Anterior cingulate cortex (tissue), 58 donors: ENCODE measurements around the gene COL20A1.

ENCODE experiments used
- DNase-seq, 58 donors: peaks; one replicate each; lab custom pipeline; 2025; lab: John Stamatoyannopoulos, UW

COL20A1 gene

DNA sequence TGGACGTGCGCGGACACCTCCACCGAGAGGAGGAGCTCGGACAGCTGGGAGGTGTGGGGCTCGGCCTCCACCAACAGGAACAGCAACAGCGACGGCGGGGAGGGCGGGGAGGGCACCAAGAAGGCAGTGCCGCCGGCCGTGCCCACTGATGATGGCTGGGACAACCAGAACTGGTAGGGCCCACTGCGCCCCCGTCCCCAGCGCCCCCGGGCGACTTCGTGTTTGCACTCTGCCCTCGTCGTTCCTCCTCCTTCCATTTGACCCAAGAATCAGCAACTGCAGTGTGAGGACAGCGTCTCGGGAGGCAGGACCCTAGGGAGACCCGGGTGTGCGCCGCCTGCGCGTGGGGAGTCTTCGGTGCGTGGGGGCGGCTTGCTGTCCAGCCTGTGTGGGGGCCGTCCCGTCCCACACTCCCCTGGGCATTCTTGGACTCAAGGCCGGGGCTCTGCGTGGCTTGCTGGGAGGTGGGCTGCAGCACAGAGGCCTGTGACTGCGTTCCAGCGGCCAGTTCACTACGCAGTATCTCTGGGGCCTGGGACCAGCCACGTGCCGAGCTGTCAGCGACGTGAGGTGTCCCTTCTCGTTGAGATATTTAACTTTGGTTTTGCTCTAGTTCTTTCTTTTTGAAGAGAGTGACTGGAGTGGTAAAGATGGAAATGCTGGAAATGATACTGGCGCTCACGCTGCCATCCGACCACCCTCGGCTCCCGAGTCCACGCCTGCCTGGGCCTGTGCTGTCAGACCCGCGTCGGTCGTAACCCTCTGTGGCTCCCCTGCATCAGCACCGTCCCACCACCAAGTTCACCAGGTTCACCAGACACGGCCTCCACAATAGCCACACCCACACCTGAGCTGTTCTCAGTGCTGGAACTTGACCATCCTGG, 5.0 kb upstream of the COL20A1 start:
- DNase-seq = no peak

DNA sequence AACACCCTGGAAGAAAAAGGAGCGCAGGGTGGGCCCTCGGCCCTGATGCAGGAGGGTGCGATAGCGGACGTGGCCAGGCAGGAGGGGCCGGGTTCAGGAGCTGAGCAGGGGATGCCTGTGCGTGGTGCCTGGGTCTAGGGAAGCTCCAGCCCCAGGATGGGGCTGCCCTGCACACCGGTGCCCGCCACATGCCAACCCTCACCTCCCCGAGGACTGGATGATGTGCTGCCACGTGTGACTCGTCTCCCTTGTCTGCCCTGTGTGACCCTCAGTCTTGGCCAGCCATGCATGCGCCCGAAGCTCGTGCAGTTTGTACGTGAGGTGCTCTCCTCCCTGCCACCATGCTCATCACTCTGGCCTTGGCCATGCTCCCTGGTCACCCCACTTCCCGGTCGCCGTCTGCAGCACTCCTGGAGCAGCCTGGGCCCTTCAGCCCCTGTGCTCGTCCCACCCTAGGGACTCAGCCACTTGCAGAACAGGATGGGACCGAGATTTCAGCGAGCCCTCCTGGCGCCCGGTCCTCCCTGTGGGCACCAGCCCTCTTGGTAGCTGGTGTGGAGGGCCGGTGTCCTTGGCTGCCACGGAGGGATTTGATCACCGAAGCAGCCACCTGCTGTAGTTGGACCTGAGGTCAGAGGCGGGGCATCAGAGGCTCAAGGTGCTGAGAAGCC, 4.3 kb upstream of the COL20A1 start:
- DNase-seq = no peak

DNA sequence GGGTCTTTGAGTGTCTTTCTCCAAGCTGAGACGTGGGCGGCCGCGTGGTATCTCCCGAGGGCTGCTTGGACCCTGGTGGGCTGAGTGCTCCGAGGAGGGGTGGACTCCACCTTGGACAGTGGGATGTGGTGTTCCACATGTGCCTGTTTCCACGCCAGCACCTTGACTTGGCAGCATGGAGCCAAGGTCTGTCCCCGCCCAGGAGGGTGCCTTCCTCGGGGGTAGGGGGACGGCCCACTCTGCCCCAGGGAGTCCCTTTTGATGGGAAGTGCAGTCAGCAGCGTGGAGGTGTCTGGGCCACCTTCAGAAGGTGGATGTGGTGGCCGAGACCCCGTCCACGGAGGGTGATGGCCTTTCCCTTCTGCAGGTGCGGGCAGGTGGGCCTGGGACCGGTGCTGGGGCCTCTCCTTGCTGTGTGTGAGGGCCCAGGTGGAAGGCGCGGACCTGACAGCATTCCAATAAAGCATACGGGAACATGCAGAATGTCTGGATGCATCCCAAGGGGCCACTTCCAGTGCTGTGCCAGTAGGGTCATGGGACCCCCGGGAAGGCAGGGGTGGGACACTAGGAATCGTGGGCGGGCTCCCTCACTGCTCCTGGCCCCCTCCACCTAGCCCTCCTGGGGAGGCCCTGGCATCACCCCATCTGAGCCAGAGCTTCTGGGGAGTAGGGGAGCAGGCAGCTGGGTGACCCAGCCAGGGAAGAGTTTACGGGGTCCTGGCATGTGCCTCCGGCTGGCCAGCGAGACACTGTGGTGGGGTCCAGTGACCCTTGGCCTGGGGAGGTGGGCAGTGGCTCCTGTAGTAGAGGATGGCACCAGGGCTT, 3.5 kb upstream of the COL20A1 start:
- no peak for DNase-seq

DNA sequence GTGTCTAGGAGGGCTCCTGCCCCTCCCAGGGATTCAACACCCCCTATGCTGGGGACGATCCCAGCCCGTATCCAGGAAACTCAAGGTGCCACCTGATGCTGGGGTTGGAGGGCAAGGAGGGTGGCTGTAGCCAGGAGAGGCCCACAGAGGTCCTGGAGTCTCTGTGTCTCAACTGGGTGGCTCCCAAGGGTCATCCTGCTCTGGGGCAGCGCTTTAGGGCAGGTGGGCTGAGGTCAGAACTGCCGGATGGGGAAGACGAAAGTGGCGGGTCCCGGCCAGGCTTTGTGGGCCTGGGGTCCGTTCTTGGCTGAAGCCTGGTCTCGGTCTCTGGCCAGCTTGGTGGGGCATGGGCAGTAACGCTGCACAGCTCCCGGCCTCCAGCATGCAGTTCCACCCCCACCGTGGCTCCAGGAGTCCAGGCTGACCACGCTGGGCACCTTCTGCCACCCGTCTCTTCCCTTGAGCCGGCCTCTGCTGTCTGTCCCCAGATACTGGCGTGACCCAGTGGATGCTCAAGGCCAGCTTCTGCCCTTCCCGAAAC, 2.8 kb upstream of the COL20A1 start:
- no peak for DNase-seq

- peak in 3 of 58 donors; percentile 4 to 27 (median 19) for DNase-seq
These were observed 2.1 kb upstream of the COL20A1 start for GRCh38 chr20:63290677-63291472.

GRCh38 chr20:63291811-63292210, 1.2 kb upstream of the COL20A1 start:
- no peak for DNase-seq

DNA sequence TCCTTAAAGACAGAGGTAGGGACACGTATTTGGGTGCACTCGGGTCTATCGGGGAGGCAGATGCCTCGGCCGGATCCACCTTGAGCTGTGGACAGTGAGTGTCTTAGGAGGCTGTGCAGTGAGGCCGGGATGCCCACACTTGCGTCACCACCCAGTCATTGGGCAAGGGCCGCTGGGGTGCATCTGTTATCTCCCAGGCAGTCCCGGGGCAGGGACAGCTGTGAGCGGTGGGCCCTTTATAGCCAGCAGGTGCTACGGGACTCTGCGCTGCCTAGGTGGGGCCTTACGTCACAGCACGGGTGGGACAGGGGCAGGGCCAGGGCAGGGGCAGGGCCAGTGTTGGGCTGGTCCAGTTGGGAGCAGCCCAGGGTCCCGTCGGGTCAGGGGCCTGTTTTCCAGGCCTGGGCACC, 689 bp upstream of the COL20A1 start:
- no peak for DNase-seq

- no peak for DNase-seq
These were observed 470 bp downstream of the COL20A1 start for GRCh38 chr20:63293456-63293855.

- DNase-seq = no peak
These were observed 1.0 kb downstream of the COL20A1 start for GRCh38 chr20:63293871-63294535.

- no peak for DNase-seq
These were observed 1.5 kb downstream of the COL20A1 start for GRCh38 chr20:63294536-63294900.

DNA sequence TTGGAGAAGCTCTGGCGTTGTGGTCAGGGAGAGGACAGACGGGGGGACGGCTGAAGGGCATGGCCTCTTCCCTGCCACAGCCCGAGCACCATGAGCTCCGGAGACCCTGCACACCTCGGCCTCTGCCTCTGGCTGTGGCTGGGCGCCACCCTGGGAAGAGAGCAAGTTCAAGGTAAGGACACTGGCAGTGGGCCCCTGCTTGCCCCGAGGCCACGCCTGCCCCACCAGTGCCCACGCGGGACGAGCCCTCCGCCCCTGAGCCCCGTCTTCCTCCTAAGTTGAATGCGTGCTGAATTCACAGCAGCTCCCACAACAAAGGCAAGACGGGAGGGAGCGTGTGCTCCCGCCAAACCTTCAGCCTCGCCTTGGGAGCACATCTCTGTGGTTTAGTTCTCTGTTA, 2.0 kb downstream of the COL20A1 start:
- no peak for DNase-seq

GRCh38 chr20:63295422-63295821, 2.4 kb downstream of the COL20A1 start:
- peak in 3 of 58 donors; percentile 13 to 45 (median 18) for DNase-seq

GRCh38 chr20:63295846-63296245, 2.9 kb downstream of the COL20A1 start:
- no peak for DNase-seq

GRCh38 chr20:63296531-63297299, 3.7 kb downstream of the COL20A1 start:
- DNase-seq = peak in 9 of 58 donors; percentile 18 to 62 (median 41)

- DNase-seq = peak in 1 of 58 donors; percentile 12
These were observed 4.4 kb downstream of the COL20A1 start for GRCh38 chr20:63297371-63297781.

GRCh38 chr20:63297796-63298572, 5.0 kb downstream of the COL20A1 start:
- no peak for DNase-seq

- no peak for DNase-seq
These were observed 5.8 kb downstream of the COL20A1 start for GRCh38 chr20:63298731-63299312.
